ENCODE results near the gene SNED1.

The SNED1 gene

DNA sequence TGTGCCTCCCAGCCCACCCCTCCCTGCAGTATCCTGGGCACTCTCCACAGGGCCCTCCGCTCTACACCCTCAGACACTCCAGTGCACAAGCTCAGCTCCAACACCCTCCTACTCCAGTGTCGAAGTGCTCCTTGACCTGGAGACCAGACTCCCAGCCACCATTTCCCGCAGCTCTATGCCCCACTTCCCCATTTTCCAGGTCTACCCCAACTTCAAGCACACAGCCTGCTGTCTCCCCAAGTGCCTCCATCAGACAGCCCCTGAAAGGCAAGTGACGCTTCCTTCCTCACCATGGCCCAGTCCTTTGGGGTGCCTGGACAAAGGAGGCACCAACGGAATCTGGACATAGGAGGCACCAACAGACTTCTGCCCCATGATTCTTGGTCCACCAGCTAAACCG is 143.6 kb downstream of the SNED1 start:
- TF ChIP-seq, protein P1, sequence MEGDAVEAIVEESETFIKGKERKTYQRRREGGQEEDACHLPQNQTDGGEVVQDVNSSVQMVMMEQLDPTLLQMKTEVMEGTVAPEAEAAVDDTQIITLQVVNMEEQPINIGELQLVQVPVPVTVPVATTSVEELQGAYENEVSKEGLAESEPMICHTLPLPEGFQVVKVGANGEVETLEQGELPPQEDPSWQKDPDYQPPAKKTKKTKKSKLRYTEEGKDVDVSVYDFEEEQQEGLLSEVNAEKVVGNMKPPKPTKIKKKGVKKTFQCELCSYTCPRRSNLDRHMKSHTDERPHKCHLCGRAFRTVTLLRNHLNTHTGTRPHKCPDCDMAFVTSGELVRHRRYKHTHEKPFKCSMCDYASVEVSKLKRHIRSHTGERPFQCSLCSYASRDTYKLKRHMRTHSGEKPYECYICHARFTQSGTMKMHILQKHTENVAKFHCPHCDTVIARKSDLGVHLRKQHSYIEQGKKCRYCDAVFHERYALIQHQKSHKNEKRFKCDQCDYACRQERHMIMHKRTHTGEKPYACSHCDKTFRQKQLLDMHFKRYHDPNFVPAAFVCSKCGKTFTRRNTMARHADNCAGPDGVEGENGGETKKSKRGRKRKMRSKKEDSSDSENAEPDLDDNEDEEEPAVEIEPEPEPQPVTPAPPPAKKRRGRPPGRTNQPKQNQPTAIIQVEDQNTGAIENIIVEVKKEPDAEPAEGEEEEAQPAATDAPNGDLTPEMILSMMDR (IDR thresholded peaks at IDR 0.05) = no peak

DNA sequence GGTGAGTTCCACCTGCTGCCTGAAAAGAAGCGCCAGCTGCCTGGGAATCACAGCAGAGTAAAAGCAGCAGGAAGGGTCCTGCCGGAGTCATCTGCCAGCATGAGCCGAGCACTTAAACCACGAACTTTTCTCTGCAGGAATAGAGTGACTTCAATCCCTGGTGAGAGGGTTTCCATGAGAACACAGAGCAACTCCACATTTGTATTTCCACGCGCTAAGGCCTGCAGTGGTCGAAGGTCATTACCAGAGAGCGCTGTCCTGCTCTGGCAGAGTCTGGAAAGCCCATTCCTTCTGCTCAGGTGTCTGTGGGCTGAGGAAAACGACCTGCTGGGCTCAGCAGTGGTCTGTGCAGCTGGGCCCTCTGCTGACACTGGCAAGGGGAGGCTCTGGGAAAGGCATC is 144.2 kb downstream of the SNED1 start:
- Histone ChIP-seq H3K27me3 (no peaks in the 10 kb centered on the region), H3K4me1 (ENCODE audit: control insufficient read depth in 1 of 2, insufficient read depth in 1 of 2, low read depth in 1 of 2, low read length in 1 of 2) (no peaks in the 10 kb centered on the region), H3K36me3 (no peaks in the 10 kb centered on the region), H3K4me3 (ENCODE audit: low read depth in 1 of 2, low read length in 1 of 2) (no peak overlapping the region), H3K9me3 (no peaks in the 10 kb centered on the region), H3K27ac (no peak overlapping the region)
- TF ChIP-seq, protein P1 (IDR thresholded peaks at IDR 0.05) = no peak

More for the DNA sequence above, 143.6 kb downstream of the SNED1 start:
- no peak overlapping the region for H3K4me3 ChIP-seq (ENCODE audit: low read depth in 1 of 2, low read length in 1 of 2)
- H3K9me3 ChIP-seq = no peaks in the 10 kb centered on the region
- no peak overlapping the region for H3K27ac ChIP-seq
- no peaks in the 10 kb centered on the region for H3K4me1 ChIP-seq (ENCODE audit: control insufficient read depth in 1 of 2, insufficient read depth in 1 of 2, low read depth in 1 of 2, low read length in 1 of 2)
- peaks cover 4% of the 10 kb centered on the region for H3K36me3 ChIP-seq
- H3K27me3 ChIP-seq = no peaks in the 10 kb centered on the region

Data from neutrophil (primary cell).